Hepatocyte (in vitro differentiated cells): ENCODE measurements around the gene PWP2. TPM values are rescaled to one million over a fixed set of nuclear protein-coding genes. Genes with fewer than 3 reads are reported as not detected.

Source experiments
- polyA plus RNA-seq: library from polyadenylated mRNA; unstranded; fragments of >200 nt; fragmentation: Nextera tagmentation; extraction: Ambion mirVana; gene quantifications from 2 replicates; pipeline ENCODE4 v1.2.1, GENCODE V29; 2016
- total RNA-seq: library from RNA; depleted of rRNA; stranded (reverse); fragments of >200 nt; gene quantifications from 2 replicates; pipeline ENCODE4 v1.2.3, GENCODE V29; 2014

Gene PWP2
- total and polyA plus RNA-seq, 2 experiments from 2014 or later, result 0.36 to 1.3 TPM

Other genes with a start within 250 kb of the PWP2 start
- gene AGPAT3, start 242.2 kb upstream of the PWP2 start, total RNA-seq, result 51.2 and 63.9 TPM in 2 replicates
- gene AGPAT3, start 242.2 kb upstream of the PWP2 start, polyA plus RNA-seq, result 31.7 and 41.0 TPM in 2 replicates
- gene TRAPPC10, start 95.1 kb upstream of the PWP2 start, total RNA-seq, result 16.6 and 17.7 TPM in 2 replicates
- 12.9 and 13.1 TPM in 2 replicates for gene TRAPPC10, start 95.1 kb upstream of the PWP2 start, polyA plus RNA-seq
- 9.5 and 24.7 TPM in 2 replicates for gene GATD3, start 26.3 kb downstream of the PWP2 start, total RNA-seq
- 4.6 and 7.8 TPM in 2 replicates for gene GATD3, start 26.3 kb downstream of the PWP2 start, polyA plus RNA-seq
- 0.48 and 2.4 TPM in 2 replicates for gene ICOSLG, start 133.5 kb downstream of the PWP2 start, total RNA-seq
- 0.68 and 1.9 TPM in 2 replicates for gene ICOSLG, start 133.5 kb downstream of the PWP2 start, polyA plus RNA-seq
- gene DNMT3L, start 154.5 kb downstream of the PWP2 start, total RNA-seq, result not detected in 2 replicates
- gene DNMT3L, start 154.5 kb downstream of the PWP2 start, polyA plus RNA-seq, result 0.33 TPM in 1 of 2 replicates, not detected in the other
- gene AIRE, start 178.5 kb downstream of the PWP2 start, total RNA-seq, result 1.00 and 1.3 TPM in 2 replicates
- gene AIRE, start 178.5 kb downstream of the PWP2 start, polyA plus RNA-seq, result 0.32 and 0.42 TPM in 2 replicates
- gene PFKL, start 192.7 kb downstream of the PWP2 start, total RNA-seq, result 115 and 140 TPM in 2 replicates
- gene PFKL, start 192.7 kb downstream of the PWP2 start, polyA plus RNA-seq, result 191 and 205 TPM in 2 replicates
- gene CFAP410, start 232.0 kb downstream of the PWP2 start, total RNA-seq, result 17.1 and 20.3 TPM in 2 replicates
- gene CFAP410, start 232.0 kb downstream of the PWP2 start, polyA plus RNA-seq, result 33.6 and 40.4 TPM in 2 replicates
- 0.24 and 0.50 TPM in 2 replicates for gene TRPM2, start 246.2 kb downstream of the PWP2 start, total RNA-seq
- gene TRPM2, start 246.2 kb downstream of the PWP2 start, polyA plus RNA-seq, result 0.25 TPM in 1 of 2 replicates, not detected in the other